Islet precursor cell (in vitro differentiated cells): ENCODE measurements around the gene ACADSB.

ENCODE experiments used
- DNase-seq: peaks from one replicate; pipeline ENCODE4 v3.0.0-alpha.2; 2018

ACADSB gene

GRCh38 chr10:123007558-123008354 lies 1.1 kb upstream of the ACADSB start:
- DNase-seq, result peak; percentile 64

GRCh38 chr10:123009105-123009820 lies 457 bp downstream of the ACADSB start:
- DNase-seq, result peak; percentile 61

GRCh38 chr10:123011987-123012386 lies 3.2 kb downstream of the ACADSB start:
- DNase-seq, result no peak

- DNase-seq, result no peak
Measured at GRCh38 chr10:123013456-123014419, 4.9 kb downstream of the ACADSB start.

- DNase-seq, result no peak
Measured at GRCh38 chr10:123014772-123015171, 6.0 kb downstream of the ACADSB start.

- DNase-seq, result no peak
Measured at GRCh38 chr10:123016228-123016627, 7.4 kb downstream of the ACADSB start.

GRCh38 chr10:123017421-123018165 lies 8.8 kb downstream of the ACADSB start:
- DNase-seq, result no peak

- no peak for DNase-seq
Measured at GRCh38 chr10:123018531-123018930, 9.7 kb downstream of the ACADSB start.

GRCh38 chr10:123019264-123019663 lies 10.5 kb downstream of the ACADSB start:
- DNase-seq, result no peak

GRCh38 chr10:123019941-123020703 lies 11.3 kb downstream of the ACADSB start:
- no peak for DNase-seq

GRCh38 chr10:123021517-123021916 lies 12.7 kb downstream of the ACADSB start:
- no peak for DNase-seq

GRCh38 chr10:123024540-123024939 lies 15.7 kb downstream of the ACADSB start:
- DNase-seq, result no peak

GRCh38 chr10:123026302-123026701 lies 17.5 kb downstream of the ACADSB start:
- no peak for DNase-seq

- no peak for DNase-seq
Measured at GRCh38 chr10:123027861-123028260, 19.1 kb downstream of the ACADSB start.

- no peak for DNase-seq
Measured at GRCh38 chr10:123031124-123031523, 22.3 kb downstream of the ACADSB start.

GRCh38 chr10:123034332-123034731 lies 25.5 kb downstream of the ACADSB start:
- no peak for DNase-seq

- DNase-seq, result no peak
Measured at GRCh38 chr10:123035467-123036086, 26.8 kb downstream of the ACADSB start.

- DNase-seq, result no peak
Measured at GRCh38 chr10:123038782-123039631, 30.2 kb downstream of the ACADSB start.

GRCh38 chr10:123039632-123039930 lies 30.8 kb downstream of the ACADSB start:
- DNase-seq, result no peak

- DNase-seq, result no peak
Measured at GRCh38 chr10:123042708-123043408, 34.1 kb downstream of the ACADSB start.
